Progenitor cell of endocrine pancreas (in vitro differentiated cells): ENCODE measurements around the gene KSR2. TPM values are rescaled to one million over a fixed set of nuclear protein-coding genes. Genes with fewer than 3 reads are reported as not detected.

Experiments used
- DNase-seq: peaks from one replicate; pipeline ENCODE4 v3.0.0; 2021; ENCODE audit warnings: low spot score; ENCODE audit not compliant: unreplicated experiment
- H3K27ac Mint-ChIP-seq: 2 replicates; pipeline ENCODE4 v1.8.0; 2021; ENCODE audit warnings: mild to moderate bottlenecking, moderate library complexity, mixed read lengths
- H3K27me3 Mint-ChIP-seq: 2 replicates; pipeline ENCODE4 v1.8.0; 2021; ENCODE audit warnings: mixed read lengths
- H3K36me3 Mint-ChIP-seq: 2 replicates; pipeline ENCODE4 v1.8.0; 2022; ENCODE audit warnings: mixed read lengths; ENCODE audit not compliant: insufficient read depth
- H3K4me1 Mint-ChIP-seq: 2 replicates; pipeline ENCODE4 v1.8.0; 2021; ENCODE audit warnings: low read depth, mixed read lengths
- H3K4me3 Mint-ChIP-seq: 2 replicates; pipeline ENCODE4 v1.8.0; 2021; ENCODE audit warnings: low read depth, mild to moderate bottlenecking, moderate library complexity, mixed read lengths
- H3K9me3 Mint-ChIP-seq: 2 replicates; pipeline ENCODE4 v1.8.0; 2021; ENCODE audit warnings: low read depth, mixed read lengths
- CTCF ChIP-seq: fragments of 200-600 bp; sonication (generic); IDR thresholded peaks from one replicate; pipeline ENCODE4 v1.5.0; 2021; ENCODE audit warnings: antibody characterized with exemption, mild to moderate bottlenecking; ENCODE audit not compliant: unreplicated experiment
- total RNA-seq: library from RNA; stranded (reverse); gene quantifications from 2 replicates; pipeline ENCODE4 v1.2.1, GENCODE V29; 2021

KSR2 gene
- total RNA-seq, 1 donor from 2014 or later, result 1.8 TPM

- no peak for DNase-seq
- Mint-ChIP-seq H3K27me3 (peaks cover 78% of the 10 kb centered on the region), H3K4me3 (no peak overlapping the region), H3K9me3 (no peaks in the 10 kb centered on the region), H3K4me1 (peaks cover 11% of the 10 kb centered on the region), H3K27ac (no peak overlapping the region), H3K36me3 (peaks cover 2% of the 10 kb centered on the region)
- no peak for TF ChIP-seq CTCF
Observed at GRCh38 chr12:117527479-117527855, 441.3 kb downstream of the KSR2 start.

- peaks cover 2% of the 10 kb centered on the region for H3K36me3 Mint-ChIP-seq
- peak overlapping the region; percentile 43 for H3K27ac Mint-ChIP-seq
- H3K27me3 Mint-ChIP-seq, result peaks cover 78% of the 10 kb centered on the region
- H3K9me3 Mint-ChIP-seq, result no peaks in the 10 kb centered on the region
- no peak for TF ChIP-seq CTCF
- H3K4me1 Mint-ChIP-seq, result peaks cover 11% of the 10 kb centered on the region
- H3K4me3 Mint-ChIP-seq, result no peak overlapping the region
- no peak for DNase-seq
Observed at GRCh38 chr12:117526757-117527478, 441.9 kb downstream of the KSR2 start.

- Mint-ChIP-seq H3K9me3 (no peaks in the 10 kb centered on the region), H3K27ac (no peak overlapping the region), H3K4me1 (peaks cover 11% of the 10 kb centered on the region), H3K27me3 (peaks cover 78% of the 10 kb centered on the region), H3K36me3 (no peaks in the 10 kb centered on the region), H3K4me3 (no peak overlapping the region)
- DNase-seq, result no peak
- TF ChIP-seq CTCF, result no peak
Observed at GRCh38 chr12:117525766-117526165, 443.0 kb downstream of the KSR2 start.

- Mint-ChIP-seq H3K27me3 (peaks cover 80% of the 10 kb centered on the region), H3K4me3 (no peak overlapping the region), H3K9me3 (no peaks in the 10 kb centered on the region), H3K4me1 (peaks cover 11% of the 10 kb centered on the region), H3K36me3 (no peaks in the 10 kb centered on the region), H3K27ac (no peak overlapping the region)
- DNase-seq, result no peak
- no peak for TF ChIP-seq CTCF
Observed at GRCh38 chr12:117524806-117525205, 444.0 kb downstream of the KSR2 start.

GRCh38 chr12:117523971-117524370 lies 444.8 kb downstream of the KSR2 start:
- H3K4me1 Mint-ChIP-seq, result peaks cover 11% of the 10 kb centered on the region
- TF ChIP-seq CTCF, result no peak
- H3K27me3 Mint-ChIP-seq, result peaks cover 88% of the 10 kb centered on the region
- no peaks in the 10 kb centered on the region for H3K36me3 Mint-ChIP-seq
- H3K27ac Mint-ChIP-seq, result no peak overlapping the region
- DNase-seq, result no peak
- no peak overlapping the region for H3K4me3 Mint-ChIP-seq
- H3K9me3 Mint-ChIP-seq, result no peaks in the 10 kb centered on the region
